Measurements from ENCODE around the gene SDCCAG8.

SDCCAG8 gene

GRCh38 chr1:243281672-243282071, 25.8 kb downstream of the SDCCAG8 start:
- no peak for DNase-seq (ENCODE audit: low read depth)

DNA sequence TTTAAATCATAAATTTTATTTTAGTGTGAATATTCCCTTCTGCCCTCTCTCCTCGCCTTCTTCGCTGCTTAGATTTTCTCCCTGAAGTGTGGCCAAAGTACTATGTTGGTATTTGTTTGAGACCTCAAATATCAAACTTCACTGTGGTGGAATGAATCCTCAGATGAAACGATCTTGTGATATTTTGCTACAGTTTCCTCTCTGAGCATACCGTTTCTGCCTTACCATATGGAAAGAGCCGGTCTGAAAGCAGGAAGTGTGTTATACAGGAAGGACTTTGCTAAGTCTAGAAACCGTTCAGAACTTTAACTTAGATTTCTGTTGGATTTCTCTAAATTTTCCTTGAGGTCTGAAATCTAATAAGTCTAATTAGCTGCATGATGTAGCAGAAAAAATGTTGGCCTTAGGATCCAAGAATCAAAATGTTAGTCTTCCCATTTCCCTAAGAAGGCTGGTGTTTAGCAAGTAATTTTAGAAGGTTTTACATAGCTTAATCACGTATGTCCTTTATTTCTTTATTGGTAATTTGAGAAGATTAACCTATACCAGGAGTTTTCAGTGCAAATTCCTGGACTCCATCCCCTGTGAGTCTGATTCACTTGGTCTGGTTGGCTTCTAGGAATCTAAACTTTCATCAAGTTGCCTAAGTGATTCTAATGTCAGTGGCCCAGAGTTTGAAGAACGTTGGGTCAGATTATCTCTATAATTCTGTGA, 30.7 kb downstream of the SDCCAG8 start:
- no peak for DNase-seq (ENCODE audit: low read depth)

DNA sequence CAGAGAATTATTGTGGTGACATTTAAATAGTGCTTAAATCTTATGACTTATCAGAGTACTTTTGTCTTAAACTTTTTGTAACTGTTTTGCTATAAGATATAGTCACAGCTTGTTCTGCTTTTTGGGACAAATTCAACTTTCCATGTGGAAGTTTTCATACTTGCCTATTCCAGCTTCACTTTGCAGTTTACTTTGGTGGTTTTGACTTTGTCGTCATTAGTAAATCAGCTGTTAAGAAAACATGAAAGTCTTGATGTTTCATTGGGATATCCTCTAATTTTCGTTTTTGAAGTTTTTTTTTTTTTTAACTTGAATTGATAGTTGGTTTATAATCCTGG, 31.3 kb downstream of the SDCCAG8 start:
- DNase-seq (ENCODE audit: low read depth), result no peak

DNA sequence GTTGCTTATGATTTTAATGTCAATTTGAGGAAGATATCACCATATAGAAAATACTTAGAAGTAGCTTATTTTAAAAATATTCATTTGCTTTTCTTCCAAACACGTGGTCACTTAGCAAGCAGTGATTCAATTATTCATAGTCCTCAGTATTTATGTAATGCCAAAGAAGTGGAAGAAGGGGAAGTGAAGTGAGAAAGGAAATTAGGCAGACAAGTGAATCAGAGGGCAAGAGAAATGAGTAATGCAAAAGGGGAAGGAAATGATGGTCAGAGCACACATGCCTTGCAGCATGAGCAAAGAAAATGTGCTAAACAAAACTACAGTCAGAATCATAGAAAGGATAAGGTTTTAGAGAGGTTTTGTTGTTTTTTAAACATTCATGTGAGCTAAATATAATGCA, 31.8 kb downstream of the SDCCAG8 start:
- DNase-seq (ENCODE audit: low read depth), result no peak

DNA sequence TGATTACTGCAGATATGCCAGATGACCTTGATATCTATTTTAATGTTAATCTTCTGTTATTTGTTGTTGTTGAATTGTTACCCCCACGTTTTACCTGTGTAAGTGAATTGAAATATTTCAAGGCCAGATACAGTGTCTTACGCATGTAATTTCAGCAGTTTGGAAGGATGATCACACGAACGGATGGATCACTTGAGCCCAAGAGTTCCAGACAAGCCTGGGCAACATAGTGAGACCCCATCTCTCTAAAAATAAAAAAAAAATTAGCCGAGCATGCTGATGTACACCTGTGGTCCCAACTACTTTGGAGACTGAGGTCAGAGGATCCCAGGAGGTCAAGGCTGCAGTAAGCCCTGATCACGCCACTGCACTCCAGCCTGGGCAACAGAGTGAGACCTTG, 32.2 kb downstream of the SDCCAG8 start:
- no peak for DNase-seq (ENCODE audit: low read depth)

DNA sequence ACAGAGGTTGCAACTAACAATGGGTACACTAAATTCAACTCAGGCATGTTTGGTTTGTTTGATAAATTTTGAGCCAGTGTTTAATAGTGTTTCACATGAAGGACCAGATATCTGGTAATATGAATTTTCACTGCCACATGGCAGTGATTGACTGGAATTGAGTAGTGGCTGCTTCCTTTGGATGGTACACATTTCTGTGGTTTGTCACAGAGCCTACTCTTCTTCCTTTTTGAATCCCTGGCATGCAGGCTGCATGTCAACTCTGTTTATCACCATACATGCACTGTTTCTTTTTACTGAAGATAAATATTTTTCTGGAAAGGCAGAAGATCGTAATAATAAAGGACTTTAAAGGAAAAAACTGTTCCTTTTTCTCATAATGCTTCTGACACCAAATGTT, 35.5 kb downstream of the SDCCAG8 start:
- DNase-seq (ENCODE audit: low read depth), result no peak

DNA sequence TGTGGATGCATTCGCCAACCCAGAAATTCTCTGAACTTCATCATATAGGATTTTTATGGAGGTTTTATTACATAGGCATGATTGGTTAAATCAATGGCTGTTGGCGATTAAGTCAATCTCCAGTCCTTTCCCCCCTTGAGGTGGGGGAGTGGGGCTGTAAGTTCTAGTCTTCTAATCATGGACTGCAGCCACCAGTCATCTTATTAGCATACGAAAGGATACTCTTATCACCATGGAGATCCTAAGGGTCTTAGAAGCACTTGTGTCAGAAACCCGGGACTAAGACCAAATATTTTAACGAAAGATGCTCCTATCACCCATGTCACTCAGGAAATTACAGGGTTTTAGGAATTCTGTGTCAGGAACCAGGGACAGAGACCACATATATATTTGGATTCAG, 36.3 kb downstream of the SDCCAG8 start:
- no peak for DNase-seq (ENCODE audit: low read depth)

DNA sequence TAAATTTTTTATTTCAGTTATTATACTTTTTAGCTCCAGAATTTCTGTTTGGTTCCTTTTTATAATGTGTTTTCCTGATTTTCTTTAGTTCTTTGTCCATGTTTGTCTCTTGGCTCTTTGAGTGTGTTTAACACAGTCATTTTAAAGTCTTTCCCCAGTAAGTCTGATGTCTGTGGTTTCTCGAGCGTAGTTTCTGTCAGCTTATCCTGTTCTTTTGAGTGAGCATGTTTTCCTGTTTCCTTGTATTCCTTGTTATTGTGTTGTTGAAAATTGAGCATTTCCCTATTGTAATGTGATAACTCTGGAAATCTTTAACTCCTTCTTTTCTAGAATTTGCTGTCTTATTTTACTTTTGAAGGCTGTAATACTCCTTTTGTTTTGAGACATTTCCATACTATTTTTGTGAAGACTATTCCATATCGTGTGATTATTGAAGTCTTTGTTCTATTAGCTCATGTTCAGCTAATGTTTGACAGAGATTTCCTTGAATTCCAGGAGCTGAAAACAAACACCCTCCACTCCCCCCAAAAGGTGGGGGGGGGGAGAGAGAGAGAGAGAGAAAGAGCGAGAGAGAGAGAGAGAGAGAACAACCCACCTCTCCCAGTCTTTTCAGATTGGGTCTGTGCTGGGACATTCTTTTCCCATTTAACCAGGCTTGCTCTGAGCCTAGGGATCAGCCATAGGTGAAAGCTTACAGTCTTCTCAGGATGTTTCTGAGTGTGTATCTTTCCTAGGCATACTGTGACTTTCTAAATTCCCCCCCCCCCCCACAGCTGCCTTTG, 38.3 kb downstream of the SDCCAG8 start:
- no peak for DNase-seq (ENCODE audit: low read depth)

DNA sequence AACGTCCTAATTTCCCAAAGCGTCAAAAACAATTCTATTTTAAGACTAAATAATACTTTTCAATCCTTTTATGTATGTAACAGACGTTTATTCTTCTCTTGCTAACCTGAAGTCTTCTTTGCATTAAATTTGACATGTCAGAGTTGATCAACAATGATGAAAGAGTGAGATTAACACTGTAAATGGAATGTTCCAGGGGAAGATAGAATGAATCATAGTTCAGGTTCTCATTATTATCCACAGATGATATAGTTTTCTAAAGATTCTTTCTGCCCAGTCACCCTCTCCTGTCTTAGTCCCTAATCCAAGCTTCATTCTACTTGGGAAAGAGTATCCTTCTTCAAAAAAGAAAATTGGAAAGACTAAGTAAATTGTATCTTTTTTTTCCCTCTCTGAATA, 38.9 kb downstream of the SDCCAG8 start:
- DNase-seq (ENCODE audit: low read depth), result no peak

- DNase-seq (ENCODE audit: low read depth), result no peak
Observed at GRCh38 chr1:243299069-243299468, 43.2 kb downstream of the SDCCAG8 start.

DNA sequence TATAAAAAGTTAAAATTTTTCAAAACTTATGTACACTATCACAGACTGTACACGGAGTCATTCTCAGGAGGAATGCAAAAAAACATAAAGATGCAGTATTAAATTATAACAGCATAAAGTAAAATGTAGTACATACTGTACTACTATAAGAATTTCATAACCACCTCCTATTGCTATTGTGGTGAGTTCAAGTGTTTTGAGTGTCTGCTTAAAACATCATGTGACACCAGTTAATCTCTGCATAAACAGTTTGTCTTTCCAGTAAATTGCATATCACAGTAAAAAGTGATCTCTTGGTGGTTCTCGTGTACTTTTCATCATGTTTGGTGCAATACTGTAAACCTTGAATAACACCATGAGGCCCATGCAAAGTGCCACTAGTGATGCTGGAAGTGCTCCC, 45.2 kb downstream of the SDCCAG8 start:
- DNase-seq (ENCODE audit: low read depth), result no peak

- no peak for DNase-seq (ENCODE audit: low read depth)
Observed at GRCh38 chr1:243311809-243312208, 56.0 kb downstream of the SDCCAG8 start.

DNA sequence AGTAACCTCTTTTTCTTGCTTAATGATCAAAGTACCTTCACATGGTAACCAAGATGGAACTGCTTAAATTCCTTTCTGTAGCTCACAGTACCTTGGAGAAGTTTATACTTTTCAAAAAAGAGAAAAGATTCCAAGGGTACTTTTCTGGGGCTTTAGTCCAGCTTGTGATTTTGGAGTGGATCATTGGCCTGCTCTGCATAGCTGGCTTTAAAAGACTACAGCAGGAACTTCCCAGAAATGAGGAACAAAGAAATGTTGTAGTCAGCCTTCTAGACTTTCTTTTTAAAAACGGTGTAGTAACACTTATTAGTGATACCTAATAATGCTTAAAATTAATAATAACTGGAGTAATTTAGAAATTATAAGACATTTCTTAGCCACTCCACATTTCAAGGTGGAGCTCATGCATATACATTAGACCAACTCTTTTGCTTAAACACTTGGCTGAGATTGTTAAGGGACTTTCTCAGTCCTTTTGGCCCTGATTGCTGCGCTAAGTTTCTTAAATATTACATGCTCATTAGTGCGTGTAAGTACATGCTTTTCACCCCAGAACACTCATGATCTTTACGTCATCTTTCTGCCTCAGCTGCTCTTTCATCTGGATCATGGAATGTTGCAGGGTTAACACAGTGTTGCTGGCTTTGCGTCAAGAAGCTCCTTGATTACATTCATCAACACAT, 57.3 kb downstream of the SDCCAG8 start:
- no peak for DNase-seq (ENCODE audit: low read depth)

DNA sequence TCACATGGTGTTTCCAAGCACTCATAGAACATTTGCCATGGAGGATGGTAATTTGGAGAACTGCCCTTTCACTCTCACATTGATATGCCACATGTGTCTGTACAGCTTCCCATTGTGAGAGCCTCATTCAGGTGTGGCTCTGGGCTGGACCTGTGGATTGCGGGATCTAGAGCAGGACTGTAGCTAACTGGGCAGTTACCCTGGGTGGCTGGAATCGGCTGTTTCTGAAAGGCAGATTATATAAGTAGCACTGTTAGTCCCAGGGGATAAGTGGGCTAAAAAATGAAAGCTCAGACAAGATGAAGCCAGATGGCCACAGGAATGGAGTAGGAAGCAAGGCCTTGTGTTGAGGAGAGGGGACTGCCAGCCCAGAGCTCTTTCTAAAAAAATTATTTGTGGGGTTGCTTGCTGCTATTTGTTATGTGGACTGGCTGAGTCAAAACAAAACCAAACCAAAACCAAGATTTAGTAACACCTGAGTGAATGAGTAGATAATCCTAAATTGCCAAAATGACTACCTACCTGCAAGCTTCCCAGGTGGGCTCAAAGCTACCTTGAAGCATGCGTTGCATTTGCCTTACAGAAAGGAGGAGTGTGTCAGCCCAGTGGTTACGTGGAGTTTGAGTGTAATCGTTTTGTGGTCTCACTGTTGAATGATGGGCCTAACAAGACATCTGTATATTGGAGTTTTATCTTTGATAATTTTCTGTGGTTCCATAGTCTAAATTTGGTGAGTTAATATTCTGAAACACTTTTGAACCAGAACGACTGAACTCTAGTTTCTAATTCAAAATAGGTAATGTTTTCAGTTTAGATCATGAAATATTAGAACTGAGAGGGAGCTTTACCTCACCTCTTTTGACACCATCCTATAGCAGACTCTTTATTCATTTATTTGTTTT, 58.0 kb downstream of the SDCCAG8 start:
- no peak for DNase-seq (ENCODE audit: low read depth)

- DNase-seq (ENCODE audit: low read depth), result no peak
Observed at GRCh38 chr1:243315455-243315854, 59.6 kb downstream of the SDCCAG8 start.

DNA sequence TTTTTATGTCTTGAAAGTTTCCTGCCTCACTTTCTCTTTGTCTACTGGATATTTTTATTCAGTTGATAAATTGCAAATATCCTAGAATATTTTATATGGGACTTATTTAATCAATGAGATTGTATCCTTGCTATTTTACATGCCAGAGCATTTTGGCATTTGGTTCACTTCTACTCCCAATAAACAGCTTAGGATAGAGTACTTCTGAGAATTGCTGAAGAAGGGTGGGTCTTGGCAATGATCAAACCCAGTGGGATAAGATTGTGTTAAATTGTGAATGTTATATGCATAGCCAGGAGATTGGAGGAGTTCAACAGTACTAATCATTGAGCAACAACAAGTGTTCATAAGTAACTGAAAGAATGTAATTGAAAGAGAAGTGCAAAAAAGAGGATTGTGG, 60.1 kb downstream of the SDCCAG8 start:
- no peak for DNase-seq (ENCODE audit: low read depth)

GRCh38 chr1:243316366-243316989, 60.6 kb downstream of the SDCCAG8 start:
- no peak for DNase-seq (ENCODE audit: low read depth)

DNA sequence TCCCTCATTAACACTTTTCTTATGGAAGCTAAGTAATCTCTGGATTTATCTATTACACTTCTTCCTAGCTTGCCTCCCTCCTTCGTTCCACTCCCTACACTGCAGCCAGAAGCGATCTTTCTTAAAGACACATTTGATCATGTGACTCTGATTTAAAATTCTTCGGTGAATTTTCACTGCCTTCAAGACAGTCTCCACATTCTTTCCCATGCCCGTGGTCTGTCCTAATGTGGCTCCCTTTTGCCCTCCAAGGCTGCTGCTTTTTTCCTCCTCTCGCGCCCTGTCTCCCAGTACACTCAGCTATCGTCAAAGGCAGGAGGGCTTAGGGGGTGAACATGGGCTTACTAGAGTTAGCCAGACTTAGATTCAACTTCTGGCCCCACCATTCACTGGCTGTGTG, 64.4 kb downstream of the SDCCAG8 start:
- no peak for DNase-seq (ENCODE audit: low read depth)

DNA sequence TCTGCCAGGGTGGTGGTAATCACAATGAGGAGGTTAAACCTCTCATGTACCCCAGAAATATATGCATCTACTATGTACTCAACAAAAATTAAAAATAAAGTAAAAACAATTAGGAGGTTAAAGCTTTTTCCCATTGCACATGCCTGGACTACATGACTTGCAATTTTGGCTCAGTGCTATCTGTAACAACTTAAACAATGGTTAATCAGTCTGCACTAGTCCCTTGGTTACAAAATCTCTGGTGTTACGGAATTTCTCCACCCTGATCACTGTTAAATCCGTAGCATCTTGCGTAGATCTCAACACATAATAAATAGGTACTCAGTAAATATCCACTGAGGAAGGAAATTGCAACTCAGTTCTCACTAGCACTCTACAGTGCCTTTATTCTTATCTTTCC, 66.5 kb downstream of the SDCCAG8 start:
- DNase-seq (ENCODE audit: low read depth), result no peak

DNA sequence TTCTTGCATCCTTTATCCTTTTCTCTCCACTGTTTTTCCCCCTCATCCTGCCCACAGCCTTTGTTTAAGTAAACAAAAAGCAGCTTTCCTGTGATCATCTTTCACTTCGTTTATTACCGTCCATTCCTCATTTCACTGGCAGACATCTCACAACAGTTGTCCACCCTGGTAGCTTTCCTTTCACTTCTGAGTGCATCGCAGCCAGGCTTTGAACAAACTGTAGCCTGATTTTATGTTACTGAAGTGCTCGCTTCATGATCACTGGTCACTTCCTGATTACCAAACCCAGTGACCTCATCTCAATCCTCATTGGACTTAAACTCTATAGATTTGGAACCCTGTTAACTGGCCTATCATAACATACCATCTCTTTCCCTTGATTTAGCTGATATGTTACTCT, 67.7 kb downstream of the SDCCAG8 start:
- DNase-seq (ENCODE audit: low read depth), result no peak

GRCh38 chr1:243325305-243325890, 69.6 kb downstream of the SDCCAG8 start:
- DNase-seq (ENCODE audit: low read depth), result no peak

Data from stimulated activated CD8-positive, alpha-beta memory T cell treated with anti-CD3 and anti-CD28 coated beads, Interleukin-4, amount 100 ng/mL, for 24 hours (primary cell).